ENCODE data around the gene CD300C.

DNA sequence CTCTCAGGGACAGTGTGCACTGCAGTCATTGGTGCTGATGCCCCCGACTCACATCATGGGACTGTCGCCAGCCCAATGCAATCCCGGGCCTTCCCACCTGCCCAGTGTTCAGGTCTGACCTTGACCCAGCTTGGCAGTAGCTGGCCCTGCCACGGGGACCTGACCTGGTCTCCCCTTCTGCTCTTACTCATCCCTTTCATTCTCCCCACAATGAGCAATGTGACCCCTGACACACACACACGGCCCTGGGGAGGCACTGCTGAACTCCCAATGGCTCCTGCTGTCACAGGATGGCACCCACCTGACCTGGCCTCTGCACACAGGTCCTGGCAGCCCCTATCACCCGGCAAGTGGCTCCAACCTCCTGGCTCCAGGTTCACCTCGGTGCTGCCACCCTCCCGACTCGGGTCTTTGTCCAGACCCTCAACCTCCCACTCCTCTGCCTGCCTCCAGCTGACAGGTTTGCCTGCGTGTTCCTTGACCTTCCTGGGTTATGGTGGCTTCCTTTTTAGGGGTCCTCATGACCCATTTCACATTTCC lies 6.6 kb downstream of the CD300C start:
- TF ChIP-seq, protein P1, sequence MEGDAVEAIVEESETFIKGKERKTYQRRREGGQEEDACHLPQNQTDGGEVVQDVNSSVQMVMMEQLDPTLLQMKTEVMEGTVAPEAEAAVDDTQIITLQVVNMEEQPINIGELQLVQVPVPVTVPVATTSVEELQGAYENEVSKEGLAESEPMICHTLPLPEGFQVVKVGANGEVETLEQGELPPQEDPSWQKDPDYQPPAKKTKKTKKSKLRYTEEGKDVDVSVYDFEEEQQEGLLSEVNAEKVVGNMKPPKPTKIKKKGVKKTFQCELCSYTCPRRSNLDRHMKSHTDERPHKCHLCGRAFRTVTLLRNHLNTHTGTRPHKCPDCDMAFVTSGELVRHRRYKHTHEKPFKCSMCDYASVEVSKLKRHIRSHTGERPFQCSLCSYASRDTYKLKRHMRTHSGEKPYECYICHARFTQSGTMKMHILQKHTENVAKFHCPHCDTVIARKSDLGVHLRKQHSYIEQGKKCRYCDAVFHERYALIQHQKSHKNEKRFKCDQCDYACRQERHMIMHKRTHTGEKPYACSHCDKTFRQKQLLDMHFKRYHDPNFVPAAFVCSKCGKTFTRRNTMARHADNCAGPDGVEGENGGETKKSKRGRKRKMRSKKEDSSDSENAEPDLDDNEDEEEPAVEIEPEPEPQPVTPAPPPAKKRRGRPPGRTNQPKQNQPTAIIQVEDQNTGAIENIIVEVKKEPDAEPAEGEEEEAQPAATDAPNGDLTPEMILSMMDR (IDR thresholded peaks at IDR 0.05) = no peak
- TF ChIP-seq POLR2A (IDR thresholded peaks at IDR 0.05) = no peak
